GM13977 (cell line): ENCODE results near the gene PYDC1.
A peak's percentile ranks its signal among the peaks of the same experiment; 100 is the strongest.
"Not testable (repeated sequence)": the region's sequence is repeated elsewhere in the genome, so short reads cannot be mapped to it uniquely, and the experiment has no call there.

Experiments
- DNase-seq: peaks from one replicate; pipeline ENCODE4 v3.0.0; 2012; ENCODE audit warnings: low spot score
- in situ Hi-C: fragments of 300-500 bp; cut with MboI; formaldehyde crosslinking; loops from one replicate; pipeline ENCODE4 v1.12.0; 2022; ENCODE audit warnings: low sequenced_read_pairs, low pct_unique_long_range_greater_than_20kb, mixed read lengths, inconsistent platforms; ENCODE audit not compliant: unreplicated experiment
- TF ChIP-seq, protein P1 (sequence below): IDR thresholded peaks from 2 replicates; pipeline ENCODE4 v1.5.1; 2012; ENCODE audit warnings: mild to moderate bottlenecking, control low read depth; ENCODE audit not compliant: insufficient read depth; ENCODE audit errors: extremely low read depth, missing control alignments

Gene PYDC1

DNA sequence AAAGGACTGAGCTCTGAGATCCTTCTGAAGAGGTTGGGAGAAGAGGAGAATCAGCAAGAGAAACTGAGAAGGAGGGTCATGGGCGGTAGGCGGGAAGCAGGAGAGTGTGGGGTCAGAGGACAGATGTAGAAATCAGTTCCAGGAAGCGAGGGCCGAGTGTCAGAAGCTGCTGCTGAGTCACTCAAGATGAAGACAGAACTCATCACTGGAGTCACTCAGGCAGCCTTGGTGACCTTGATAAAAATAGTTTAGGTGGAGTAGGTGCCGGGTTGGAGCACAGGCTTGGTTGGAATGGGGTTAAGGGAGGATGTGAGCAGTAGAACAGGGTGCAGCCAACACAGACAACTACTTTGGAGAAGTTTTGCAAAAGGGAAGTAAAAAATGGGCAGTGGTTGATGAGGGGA lies 36.7 kb upstream of the PYDC1 start:
- TF ChIP-seq, protein P1, sequence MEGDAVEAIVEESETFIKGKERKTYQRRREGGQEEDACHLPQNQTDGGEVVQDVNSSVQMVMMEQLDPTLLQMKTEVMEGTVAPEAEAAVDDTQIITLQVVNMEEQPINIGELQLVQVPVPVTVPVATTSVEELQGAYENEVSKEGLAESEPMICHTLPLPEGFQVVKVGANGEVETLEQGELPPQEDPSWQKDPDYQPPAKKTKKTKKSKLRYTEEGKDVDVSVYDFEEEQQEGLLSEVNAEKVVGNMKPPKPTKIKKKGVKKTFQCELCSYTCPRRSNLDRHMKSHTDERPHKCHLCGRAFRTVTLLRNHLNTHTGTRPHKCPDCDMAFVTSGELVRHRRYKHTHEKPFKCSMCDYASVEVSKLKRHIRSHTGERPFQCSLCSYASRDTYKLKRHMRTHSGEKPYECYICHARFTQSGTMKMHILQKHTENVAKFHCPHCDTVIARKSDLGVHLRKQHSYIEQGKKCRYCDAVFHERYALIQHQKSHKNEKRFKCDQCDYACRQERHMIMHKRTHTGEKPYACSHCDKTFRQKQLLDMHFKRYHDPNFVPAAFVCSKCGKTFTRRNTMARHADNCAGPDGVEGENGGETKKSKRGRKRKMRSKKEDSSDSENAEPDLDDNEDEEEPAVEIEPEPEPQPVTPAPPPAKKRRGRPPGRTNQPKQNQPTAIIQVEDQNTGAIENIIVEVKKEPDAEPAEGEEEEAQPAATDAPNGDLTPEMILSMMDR: no peak
- DNase-seq: no peak
- in situ Hi-C loops: no loop called here

DNA sequence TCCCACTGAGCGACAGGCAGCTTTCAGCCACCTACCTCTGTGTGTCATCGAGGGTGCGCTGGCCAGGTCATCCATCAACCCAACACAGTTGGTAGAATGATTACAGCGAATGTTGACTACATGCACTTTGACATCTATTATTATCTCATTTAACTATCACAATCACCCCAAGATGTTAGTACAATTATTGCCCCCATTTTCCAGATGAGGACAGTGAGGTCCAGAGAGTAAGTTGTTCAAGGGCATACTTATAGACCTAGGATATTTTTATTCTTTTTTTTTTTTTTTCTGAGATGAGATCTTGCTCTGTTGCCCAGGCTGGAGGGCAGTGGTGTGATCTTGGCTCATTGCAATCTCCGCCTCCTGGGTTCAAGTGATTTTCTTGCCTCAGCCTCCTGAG lies 34.5 kb upstream of the PYDC1 start:
- in situ Hi-C loops: no loop called here
- DNase-seq: no peak
- TF ChIP-seq, protein P1: no peak

DNA sequence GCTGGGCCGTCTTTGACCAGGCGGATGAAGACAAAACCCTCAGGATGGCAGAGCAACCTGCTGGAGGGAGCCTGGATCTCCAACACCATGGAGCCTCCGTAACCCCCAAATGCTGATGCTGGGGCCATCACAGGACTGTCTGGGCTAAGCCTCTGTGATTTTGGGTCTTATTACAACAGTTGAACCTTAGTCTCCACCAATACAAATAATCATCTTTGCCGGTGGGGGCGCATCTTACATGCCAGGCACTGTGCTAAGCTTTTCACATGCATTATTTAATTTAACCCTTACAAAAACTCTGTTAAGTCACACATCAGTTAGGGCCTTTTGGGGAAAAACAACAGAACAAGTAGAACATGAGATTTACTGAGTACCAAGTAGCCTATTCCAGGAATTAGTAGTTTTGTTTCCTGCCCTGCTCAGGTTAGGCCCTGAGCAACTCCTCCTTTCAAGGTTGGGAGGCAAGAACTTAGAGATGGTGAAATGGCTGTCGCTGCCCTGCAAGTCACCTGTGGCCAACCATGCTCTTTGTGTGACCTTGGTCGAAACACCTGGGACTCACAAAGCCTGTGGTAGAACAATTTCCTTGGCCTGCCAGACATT lies 33.9 kb upstream of the PYDC1 start:
- in situ Hi-C loops: no loop called here
- TF ChIP-seq, protein P1: no peak
- no peak for DNase-seq

DNA sequence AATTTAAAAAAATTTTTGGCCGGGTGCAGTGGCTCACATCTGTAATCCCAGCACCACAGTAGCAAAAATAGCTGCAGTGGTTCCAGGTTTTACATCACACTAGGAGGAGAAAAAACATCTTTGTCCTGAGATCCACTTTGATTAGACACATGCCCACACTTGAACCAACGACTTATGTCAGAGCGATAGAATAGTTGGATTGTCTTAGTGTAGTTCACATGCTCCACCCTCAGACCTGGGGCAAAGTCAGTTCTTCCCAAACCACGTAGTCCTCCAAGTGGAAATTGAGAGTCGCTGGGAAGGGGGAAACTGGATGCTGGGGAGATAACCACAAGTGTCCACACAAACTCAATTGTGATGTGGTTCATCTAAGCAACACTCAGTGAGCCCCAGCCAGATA lies 31.4 kb upstream of the PYDC1 start:
- TF ChIP-seq, protein P1: no peak
- in situ Hi-C loops: no loop called here
- DNase-seq: no peak

DNA sequence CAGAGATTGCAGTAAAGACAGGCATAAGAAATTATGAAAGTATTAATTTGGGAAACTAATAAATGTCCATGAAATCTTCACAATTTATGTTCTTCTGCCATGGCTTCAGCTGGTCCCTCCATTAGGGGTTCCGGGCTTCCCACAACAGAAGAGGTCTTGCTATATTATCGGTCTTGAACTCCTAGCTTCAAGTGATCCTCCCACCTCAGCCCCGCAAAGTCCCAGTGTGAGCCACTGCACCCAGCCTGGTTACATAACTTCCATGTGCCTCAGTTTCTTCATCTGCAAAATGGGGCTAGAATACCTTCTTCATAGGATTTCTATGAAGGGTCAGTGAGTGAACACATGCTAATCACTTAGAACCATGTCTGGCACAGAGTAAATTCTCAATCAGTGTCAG lies 29.4 kb upstream of the PYDC1 start:
- DNase-seq: no peak
- in situ Hi-C loops: no loop called here
- TF ChIP-seq, protein P1: no peak

DNA sequence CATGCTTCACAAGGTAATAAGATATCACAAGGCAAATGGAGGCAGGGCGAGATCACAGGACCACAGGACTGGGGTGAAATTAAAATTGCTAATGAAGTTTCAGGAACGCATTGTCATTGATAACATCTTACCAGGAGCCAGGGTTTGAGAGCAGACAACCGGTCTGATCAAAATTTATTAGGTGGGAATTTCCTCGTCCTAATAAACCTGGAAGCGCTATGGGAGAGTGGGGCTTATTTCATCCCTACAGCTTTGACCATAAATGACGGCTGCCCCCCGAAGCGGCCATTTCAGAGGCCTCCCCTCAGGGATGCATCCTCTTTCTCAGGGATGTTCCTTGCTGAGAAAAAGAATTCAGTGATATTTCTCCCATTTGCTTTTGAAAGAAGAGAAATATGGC lies 28.7 kb upstream of the PYDC1 start:
- DNase-seq, in situ Hi-C loops: not testable (repeated sequence)

DNA sequence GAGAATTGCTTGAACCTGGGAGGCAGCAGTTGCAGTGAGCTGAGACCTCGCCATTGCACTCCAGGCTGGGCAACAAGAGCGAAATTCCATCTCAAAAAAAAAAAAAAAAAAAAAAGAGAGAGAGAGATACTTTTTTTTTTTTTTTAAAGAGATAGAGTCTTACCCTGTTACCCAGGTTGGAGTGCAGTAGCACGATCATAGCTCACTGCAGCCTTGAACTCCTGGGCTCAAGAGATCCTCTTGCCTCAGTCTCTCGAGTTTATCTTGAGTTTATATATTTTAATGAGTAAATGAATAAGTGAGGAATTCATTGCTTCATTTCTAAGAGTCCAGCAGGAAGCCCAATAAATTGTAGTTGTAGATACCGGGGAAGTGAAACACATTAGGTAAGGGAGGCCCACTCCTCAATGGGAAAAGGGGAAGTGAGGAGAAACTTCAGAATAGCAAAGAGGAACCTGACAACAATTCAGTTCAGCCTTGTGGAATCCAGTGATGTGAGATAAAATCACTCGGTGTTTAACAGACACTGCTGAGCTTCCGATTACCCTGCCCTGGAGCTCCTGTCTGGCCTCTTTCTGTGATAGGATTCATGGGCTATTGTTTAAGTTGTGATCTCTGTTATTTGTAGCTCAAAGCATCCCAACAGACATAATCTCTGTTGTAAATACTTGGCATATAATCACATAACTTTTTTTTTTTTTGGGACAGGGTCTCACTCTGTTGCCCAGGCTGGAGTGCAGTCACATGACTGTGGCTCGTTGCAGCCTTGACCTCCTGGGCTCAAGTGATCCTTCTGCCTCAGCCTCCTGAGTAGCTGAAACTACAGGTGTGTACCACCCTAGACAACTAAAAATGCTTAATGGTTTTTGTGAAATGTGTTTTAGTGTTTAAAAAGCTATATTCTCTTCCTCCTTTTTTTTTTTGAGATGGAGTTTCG lies 27.1 kb upstream of the PYDC1 start:
- TF ChIP-seq, protein P1: no peak
- DNase-seq: peak; percentile 42
- in situ Hi-C loops: no loop called here
